ENCODE results near the gene BSX.

BSX gene

GRCh38 chr11:122995526-122995925, 13.9 kb upstream of the BSX start:
- Histone ChIP-seq H3K27ac (replicated peaks) (no peak overlapping the region), H3K27me3 (ENCODE audit: insufficient read depth, poor library complexity, severe bottlenecking) (peaks cover 2% of the 10 kb centered on the region), H3K4me3 (replicated peaks; ENCODE audit: insufficient read depth, low read length) (no peak overlapping the region)
- TF ChIP-seq GABPA (IDR thresholded peaks at IDR 0.05; ENCODE audit: low read depth): no peak
- no peak for DNase-seq (ENCODE audit: low read depth in 1 of 2, low spot score in 1 of 2)

- DNase-seq (ENCODE audit: low read depth in 1 of 2, low spot score in 1 of 2): no peak
- H3K4me3 ChIP-seq (replicated peaks; ENCODE audit: insufficient read depth, low read length): no peak overlapping the region
- peaks cover 52% of the 10 kb centered on the region for H3K27me3 ChIP-seq (ENCODE audit: insufficient read depth, poor library complexity, severe bottlenecking)
- TF ChIP-seq POLR2AphosphoS5 (IDR thresholded peaks at IDR 0.05; ENCODE audit: low read depth): no peak
- no peak for TF ChIP-seq GABPA (IDR thresholded peaks at IDR 0.05; ENCODE audit: low read depth)
- no peak for TF ChIP-seq SPI1 (IDR thresholded peaks at IDR 0.05; ENCODE audit: borderline replicate concordance, low read depth)
- no peak for TF ChIP-seq REST (IDR thresholded peaks at IDR 0.05; ENCODE audit: insufficient replicate concordance, low read depth)
- no peak for TF ChIP-seq CTCF (IDR thresholded peaks at IDR 0.05; ENCODE audit: insufficient read depth, low read length)
- H3K27ac ChIP-seq (replicated peaks): no peak overlapping the region
These were observed 2.8 kb upstream of the BSX start for GRCh38 chr11:122984186-122985011.

- no peak for TF ChIP-seq POLR2AphosphoS5 (IDR thresholded peaks at IDR 0.05; ENCODE audit: low read depth)
- Histone ChIP-seq H3K4me3 (replicated peaks; ENCODE audit: insufficient read depth, low read length) (no peak overlapping the region), H3K27me3 (ENCODE audit: insufficient read depth, poor library complexity, severe bottlenecking) (peaks cover 57% of the 10 kb centered on the region), H3K27ac (replicated peaks) (no peak overlapping the region)
- DNase-seq (ENCODE audit: low read depth in 1 of 2, low spot score in 1 of 2): no peak
These were observed 2.0 kb upstream of the BSX start for GRCh38 chr11:122983438-122984185.

GRCh38 chr11:122979815-122980595, 1.6 kb downstream of the BSX start:
- no peak for DNase-seq (ENCODE audit: low read depth in 1 of 2, low spot score in 1 of 2)
- TF ChIP-seq POLR2AphosphoS5 (IDR thresholded peaks at IDR 0.05; ENCODE audit: low read depth) (no peak), REST (IDR thresholded peaks at IDR 0.05; ENCODE audit: insufficient replicate concordance, low read depth) (no peak), GABPA (IDR thresholded peaks at IDR 0.05; ENCODE audit: low read depth) (no peak), SPI1 (IDR thresholded peaks at IDR 0.05; ENCODE audit: borderline replicate concordance, low read depth) (no peak), CTCF (IDR thresholded peaks at IDR 0.05; ENCODE audit: insufficient read depth, low read length) (no peak)
- H3K27me3 ChIP-seq (ENCODE audit: insufficient read depth, poor library complexity, severe bottlenecking): peaks cover 78% of the 10 kb centered on the region

More at GRCh38 chr11:122979815-122980595, 1.6 kb downstream of the BSX start:
- H3K4me3 ChIP-seq (replicated peaks; ENCODE audit: insufficient read depth, low read length): no peak overlapping the region
- no peak overlapping the region for H3K27ac ChIP-seq (replicated peaks)
